Measurements from ENCODE around the gene TTLL13. TPM values are rescaled to one million over a fixed set of nuclear protein-coding genes. Genes with fewer than 3 reads are reported as not detected.
A peak's percentile ranks its signal among the peaks of the same experiment; 100 is the strongest.

TTLL13 gene
- total and polyA plus RNA-seq, 2 experiments from 2014 or later: 0.21 to 0.39 TPM

- Histone ChIP-seq H3K27ac (peak overlapping the region; percentile 85), H3K27me3 (no peaks in the 10 kb centered on the region), H3K36me3 (no peaks in the 10 kb centered on the region), H3K9me3 (ENCODE audit: low read depth) (no peaks in the 10 kb centered on the region), H3K4me3 (no peak overlapping the region), H3K4me1 (ENCODE audit: low read depth) (peaks cover 17% of the 10 kb centered on the region)
- no peak for DNase-seq (ENCODE audit: low read depth in 1 of 2, low spot score in 1 of 2)
- TF ChIP-seq CTCF (IDR thresholded peaks at IDR 0.05; ENCODE audit: low read depth, low read length): no peak
These were observed 37.8 kb upstream of the TTLL13 start for GRCh38 chr15:90211440-90212143.

GRCh38 chr15:90212221-90213098 lies 36.9 kb upstream of the TTLL13 start:
- Histone ChIP-seq H3K36me3 (no peaks in the 10 kb centered on the region), H3K4me3 (no peak overlapping the region), H3K27me3 (no peaks in the 10 kb centered on the region), H3K27ac (peak overlapping the region; percentile 85), H3K4me1 (ENCODE audit: low read depth) (peaks cover 17% of the 10 kb centered on the region), H3K9me3 (ENCODE audit: low read depth) (no peaks in the 10 kb centered on the region)
- no peak for DNase-seq (ENCODE audit: low read depth in 1 of 2, low spot score in 1 of 2)
- no peak for TF ChIP-seq CTCF (IDR thresholded peaks at IDR 0.05; ENCODE audit: low read depth, low read length)

GRCh38 chr15:90213122-90213817 lies 36.1 kb upstream of the TTLL13 start:
- no peaks in the 10 kb centered on the region for H3K27me3 ChIP-seq
- H3K9me3 ChIP-seq (ENCODE audit: low read depth): no peaks in the 10 kb centered on the region
- no peak overlapping the region for H3K4me3 ChIP-seq
- TF ChIP-seq CTCF (IDR thresholded peaks at IDR 0.05; ENCODE audit: low read depth, low read length): no peak
- H3K4me1 ChIP-seq (ENCODE audit: low read depth): peaks cover 17% of the 10 kb centered on the region
- peak in 1 of 2 donors; percentile 61 for DNase-seq (ENCODE audit: low read depth in 1 of 2, low spot score in 1 of 2)
- H3K36me3 ChIP-seq: no peaks in the 10 kb centered on the region
- H3K27ac ChIP-seq: peak overlapping the region; percentile 85

GRCh38 chr15:90213818-90214204 lies 35.5 kb upstream of the TTLL13 start:
- H3K27me3 ChIP-seq: no peaks in the 10 kb centered on the region
- peak in 1 of 2 donors; percentile 26 for DNase-seq (ENCODE audit: low read depth in 1 of 2, low spot score in 1 of 2)
- H3K4me3 ChIP-seq: no peak overlapping the region
- no peaks in the 10 kb centered on the region for H3K36me3 ChIP-seq
- no peaks in the 10 kb centered on the region for H3K9me3 ChIP-seq (ENCODE audit: low read depth)
- peaks cover 17% of the 10 kb centered on the region for H3K4me1 ChIP-seq (ENCODE audit: low read depth)
- TF ChIP-seq CTCF (IDR thresholded peaks at IDR 0.05; ENCODE audit: low read depth, low read length): no peak
- H3K27ac ChIP-seq: peak overlapping the region; percentile 85

GRCh38 chr15:90214553-90215196 lies 34.7 kb upstream of the TTLL13 start:
- Histone ChIP-seq H3K4me3 (no peak overlapping the region), H3K27me3 (no peaks in the 10 kb centered on the region), H3K9me3 (ENCODE audit: low read depth) (no peaks in the 10 kb centered on the region), H3K36me3 (no peaks in the 10 kb centered on the region), H3K4me1 (ENCODE audit: low read depth) (peaks cover 17% of the 10 kb centered on the region), H3K27ac (no peak overlapping the region)
- TF ChIP-seq CTCF (IDR thresholded peaks at IDR 0.05; ENCODE audit: low read depth, low read length): peak; percentile 23
- no peak for DNase-seq (ENCODE audit: low read depth in 1 of 2, low spot score in 1 of 2)

Data from cardiac muscle cell (in vitro differentiated cells and primary cell).